Measurements from ENCODE around the gene DHRSX.
"Not testable (repeated sequence)": the region's sequence is repeated elsewhere in the genome, so short reads cannot be mapped to it uniquely, and the experiment has no call there.

DHRSX gene

GRCh38 chrX:2220829-2221567, 279.8 kb downstream of the DHRSX start:
- DNase-seq (ENCODE audit: low read depth in 2 of 2): no peak

- DNase-seq (ENCODE audit: low read depth in 2 of 2): no peak
Observed at GRCh38 chrX:2220296-2220695, 280.5 kb downstream of the DHRSX start.

GRCh38 chrX:2214138-2214823, 286.5 kb downstream of the DHRSX start:
- not testable (repeated sequence) for DNase-seq (ENCODE audit: low read depth in 2 of 2)

DNA sequence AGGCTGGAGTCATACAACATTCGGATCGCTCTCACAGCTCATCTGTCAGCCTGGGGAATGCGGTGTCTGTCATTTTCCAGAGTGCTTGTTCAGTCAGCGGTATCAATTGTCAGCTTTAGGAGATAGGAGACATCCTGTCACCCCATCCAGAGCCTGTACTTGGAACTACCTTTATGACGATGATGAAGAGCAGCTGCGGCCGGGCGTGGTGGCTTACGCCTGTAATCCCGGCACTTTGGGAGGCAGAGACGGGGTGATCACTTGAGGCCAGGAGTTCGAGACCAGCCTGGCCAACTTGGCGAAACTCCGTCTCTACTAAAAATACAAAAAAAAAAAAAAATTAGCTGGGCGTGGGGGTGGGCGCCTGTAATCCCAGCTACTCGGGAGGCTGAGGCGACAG, 289.1 kb downstream of the DHRSX start:
- DNase-seq (ENCODE audit: low read depth in 2 of 2): not testable (repeated sequence)

GRCh38 chrX:2193273-2193592, 307.5 kb downstream of the DHRSX start:
- DNase-seq (ENCODE audit: low read depth in 2 of 2): no peak

GRCh38 chrX:2192584-2193272, 308.0 kb downstream of the DHRSX start:
- no peak for DNase-seq (ENCODE audit: low read depth in 2 of 2)

- no peak for DNase-seq (ENCODE audit: low read depth in 2 of 2)
Observed at GRCh38 chrX:2188840-2189239, 311.9 kb downstream of the DHRSX start.

DNA sequence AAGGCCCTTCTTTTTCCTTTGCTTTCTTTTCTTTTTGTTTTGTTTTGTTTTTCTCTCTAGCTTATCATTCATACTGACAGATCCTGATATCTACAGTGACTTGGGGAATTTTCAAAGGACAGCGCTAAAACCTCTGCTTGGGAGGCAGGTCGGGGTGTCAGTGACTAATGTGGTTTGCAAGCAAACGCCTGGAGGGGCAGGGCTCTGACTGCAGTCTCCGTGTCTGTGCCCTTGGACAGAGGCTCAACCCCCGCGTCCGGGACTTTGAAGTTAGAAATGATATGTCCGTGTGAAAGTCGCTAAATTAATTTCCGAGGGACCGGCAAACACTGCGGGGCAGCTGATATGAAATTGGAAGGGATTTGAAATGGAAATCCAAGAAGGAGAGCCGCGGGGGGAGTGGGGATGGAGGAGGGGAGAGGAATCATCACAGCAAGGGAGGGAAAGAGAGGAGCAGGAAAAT, 312.4 kb downstream of the DHRSX start:
- DNase-seq (ENCODE audit: low read depth in 2 of 2): no peak

GRCh38 chrX:2187352-2188115, 313.2 kb downstream of the DHRSX start:
- no peak for DNase-seq (ENCODE audit: low read depth in 2 of 2)

DNA sequence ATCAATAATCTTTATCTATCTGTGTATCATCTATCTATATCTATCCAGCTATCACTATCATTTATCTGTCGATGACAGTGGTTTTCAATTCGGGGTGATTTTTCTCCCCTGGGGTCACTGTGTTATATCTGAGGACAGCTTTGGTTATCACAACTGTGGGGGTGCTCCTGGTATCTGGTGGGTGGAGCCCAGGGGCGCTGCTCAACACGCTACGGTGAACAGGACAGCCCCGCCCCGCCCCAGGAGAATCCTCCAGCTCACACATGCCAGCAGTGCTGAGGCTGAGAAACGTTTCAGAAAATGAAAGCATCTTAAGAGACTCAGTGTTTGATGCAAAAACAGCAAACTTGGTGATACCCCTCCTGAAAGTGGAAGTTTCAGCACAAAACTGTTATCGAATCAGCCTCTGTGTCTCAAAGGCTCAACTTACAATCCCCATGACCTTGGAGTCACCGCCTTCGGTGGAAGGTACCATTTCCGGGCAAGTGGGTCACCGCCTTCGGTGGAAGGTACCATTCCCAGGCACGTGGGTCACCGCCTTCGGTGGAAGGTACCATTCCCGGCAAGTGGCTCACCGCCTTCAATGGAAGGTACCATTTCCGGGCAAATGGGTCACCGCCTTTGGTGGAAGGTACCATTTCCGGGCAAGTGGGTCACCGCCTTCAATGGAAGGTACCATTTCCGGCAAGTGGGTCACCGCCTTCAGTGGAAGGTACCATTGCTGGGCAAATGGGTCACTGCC, 315.3 kb downstream of the DHRSX start:
- no peak for DNase-seq (ENCODE audit: low read depth in 2 of 2)

DNA sequence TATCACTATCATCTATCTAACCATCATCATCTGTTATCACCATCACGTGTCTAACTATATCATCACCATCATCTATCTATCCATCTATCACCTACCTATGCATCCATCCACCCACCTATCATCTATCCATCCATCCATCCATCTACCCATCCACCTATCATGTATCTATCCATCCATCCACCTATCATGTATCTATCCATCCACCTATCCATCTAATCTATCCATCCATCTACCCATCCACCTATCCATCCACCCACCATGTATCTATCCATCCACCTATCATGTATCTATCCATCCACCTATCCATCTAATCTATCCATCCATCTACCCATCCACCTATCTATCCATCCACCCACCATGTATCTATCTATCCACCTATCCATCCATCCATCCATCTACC, 316.7 kb downstream of the DHRSX start:
- DNase-seq (ENCODE audit: low read depth in 2 of 2): no peak

GRCh38 chrX:2183193-2183725, 317.5 kb downstream of the DHRSX start:
- DNase-seq (ENCODE audit: low read depth in 2 of 2): no peak

DNA sequence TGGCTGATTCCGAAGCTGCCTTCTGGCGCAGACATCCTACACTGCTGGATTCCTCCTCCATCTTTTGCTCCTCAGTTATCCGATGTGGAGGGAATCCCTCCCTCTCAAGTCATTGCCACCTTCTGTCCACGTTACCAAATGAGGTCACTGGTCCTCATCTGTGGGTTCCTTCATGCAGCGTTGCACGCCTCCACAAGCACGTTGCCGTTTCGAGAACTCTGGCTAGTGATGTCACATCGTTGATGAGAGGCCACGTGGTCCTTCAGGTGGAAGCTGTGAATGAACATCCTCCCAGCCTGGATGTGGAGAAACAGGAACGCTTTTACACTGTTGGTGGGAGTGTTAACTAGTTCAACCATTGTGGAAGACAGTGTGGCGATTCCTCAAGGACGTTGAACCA, 323.2 kb downstream of the DHRSX start:
- no peak for DNase-seq (ENCODE audit: low read depth in 2 of 2)

GRCh38 chrX:2176733-2177132, 324.0 kb downstream of the DHRSX start:
- no peak for DNase-seq (ENCODE audit: low read depth in 2 of 2)

DNA sequence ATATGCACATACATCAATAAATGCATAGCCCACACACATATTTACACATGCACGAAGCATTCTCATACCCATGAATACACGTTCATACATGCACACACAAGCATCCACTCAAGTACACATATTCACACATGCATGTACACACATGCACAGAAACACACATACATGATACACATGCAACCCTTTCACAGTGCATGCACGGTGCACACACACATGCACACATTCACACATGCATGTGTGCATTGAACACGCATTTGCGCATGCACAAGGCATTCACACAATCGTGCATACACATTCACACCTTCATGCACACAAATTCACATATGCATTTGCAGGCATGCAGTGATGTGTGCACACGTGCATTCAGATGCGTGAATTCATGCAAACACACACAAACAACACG, 324.5 kb downstream of the DHRSX start:
- no peak for DNase-seq (ENCODE audit: low read depth in 2 of 2)

DNA sequence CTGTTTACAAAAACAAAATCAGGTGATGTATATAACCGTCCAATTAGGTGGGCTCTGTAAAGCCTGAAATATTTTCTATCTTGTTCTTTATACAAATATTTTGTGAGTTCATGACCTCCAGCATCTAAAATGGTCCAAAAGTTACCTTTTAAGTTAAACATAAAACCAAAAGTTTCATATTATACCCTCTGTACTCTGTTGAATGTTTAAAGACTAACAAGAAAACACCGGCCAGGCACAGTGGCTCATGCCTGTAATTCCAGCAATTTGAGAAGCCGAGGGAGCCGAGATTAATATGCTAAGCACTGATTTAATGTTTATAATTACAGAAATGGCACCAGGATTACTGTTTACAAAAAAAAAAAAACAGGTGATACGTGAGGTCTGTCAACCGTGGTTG, 328.4 kb downstream of the DHRSX start:
- no peak for DNase-seq (ENCODE audit: low read depth in 2 of 2)

Data from stimulated activated CD8-positive, alpha-beta memory T cell treated with anti-CD3 and anti-CD28 coated beads, Interleukin-7, amount 100 ng/mL, for 4 hours (primary cell).